GM12872 (cell line): ENCODE data around the gene JMJD8.

Experiments used
- TF ChIP-seq, protein P1 (sequence below): IDR thresholded peaks from 3 replicates; pipeline ENCODE4 v1.5.1; 2011; ENCODE audit warnings: low read depth, mild to moderate bottlenecking, low read length, moderate library complexity; ENCODE audit not compliant: insufficient read depth

Gene JMJD8

DNA sequence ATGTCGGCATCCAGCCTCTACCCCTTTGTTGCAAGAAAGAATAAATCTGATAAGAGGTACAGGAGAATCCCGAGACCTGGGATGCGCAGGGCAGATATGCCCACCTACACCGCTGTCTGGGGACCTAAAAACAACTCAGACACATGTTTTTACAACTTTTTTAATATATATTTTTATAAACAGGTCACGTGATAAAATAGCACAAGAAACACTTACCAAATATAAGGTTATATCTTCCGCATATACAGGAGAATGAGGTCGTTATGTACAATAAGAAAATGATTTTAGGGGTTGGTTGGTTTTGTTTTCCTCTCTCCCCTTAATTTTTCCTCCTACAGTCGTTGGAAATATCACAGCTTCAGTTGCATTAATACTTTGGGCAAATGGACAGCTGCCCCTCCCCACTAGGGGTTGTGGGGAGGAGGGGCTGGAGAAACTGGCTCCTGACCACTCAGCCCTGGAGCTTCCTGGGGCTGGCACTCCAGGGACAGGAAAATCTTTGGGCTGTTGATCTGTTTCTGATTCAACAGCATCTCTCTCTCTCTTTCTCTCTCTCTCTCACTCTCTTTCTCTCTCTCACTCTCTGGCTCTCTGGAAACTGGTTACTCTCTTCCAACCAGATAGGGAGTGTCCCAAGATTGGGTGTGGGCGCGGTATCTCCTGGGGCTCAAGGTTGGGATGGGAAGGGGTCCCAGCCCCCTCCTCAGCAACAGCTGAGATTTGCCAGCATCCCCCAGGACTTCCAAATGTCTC is 8.4 kb upstream of the JMJD8 start:
- TF ChIP-seq, protein P1, sequence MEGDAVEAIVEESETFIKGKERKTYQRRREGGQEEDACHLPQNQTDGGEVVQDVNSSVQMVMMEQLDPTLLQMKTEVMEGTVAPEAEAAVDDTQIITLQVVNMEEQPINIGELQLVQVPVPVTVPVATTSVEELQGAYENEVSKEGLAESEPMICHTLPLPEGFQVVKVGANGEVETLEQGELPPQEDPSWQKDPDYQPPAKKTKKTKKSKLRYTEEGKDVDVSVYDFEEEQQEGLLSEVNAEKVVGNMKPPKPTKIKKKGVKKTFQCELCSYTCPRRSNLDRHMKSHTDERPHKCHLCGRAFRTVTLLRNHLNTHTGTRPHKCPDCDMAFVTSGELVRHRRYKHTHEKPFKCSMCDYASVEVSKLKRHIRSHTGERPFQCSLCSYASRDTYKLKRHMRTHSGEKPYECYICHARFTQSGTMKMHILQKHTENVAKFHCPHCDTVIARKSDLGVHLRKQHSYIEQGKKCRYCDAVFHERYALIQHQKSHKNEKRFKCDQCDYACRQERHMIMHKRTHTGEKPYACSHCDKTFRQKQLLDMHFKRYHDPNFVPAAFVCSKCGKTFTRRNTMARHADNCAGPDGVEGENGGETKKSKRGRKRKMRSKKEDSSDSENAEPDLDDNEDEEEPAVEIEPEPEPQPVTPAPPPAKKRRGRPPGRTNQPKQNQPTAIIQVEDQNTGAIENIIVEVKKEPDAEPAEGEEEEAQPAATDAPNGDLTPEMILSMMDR, result no peak

DNA sequence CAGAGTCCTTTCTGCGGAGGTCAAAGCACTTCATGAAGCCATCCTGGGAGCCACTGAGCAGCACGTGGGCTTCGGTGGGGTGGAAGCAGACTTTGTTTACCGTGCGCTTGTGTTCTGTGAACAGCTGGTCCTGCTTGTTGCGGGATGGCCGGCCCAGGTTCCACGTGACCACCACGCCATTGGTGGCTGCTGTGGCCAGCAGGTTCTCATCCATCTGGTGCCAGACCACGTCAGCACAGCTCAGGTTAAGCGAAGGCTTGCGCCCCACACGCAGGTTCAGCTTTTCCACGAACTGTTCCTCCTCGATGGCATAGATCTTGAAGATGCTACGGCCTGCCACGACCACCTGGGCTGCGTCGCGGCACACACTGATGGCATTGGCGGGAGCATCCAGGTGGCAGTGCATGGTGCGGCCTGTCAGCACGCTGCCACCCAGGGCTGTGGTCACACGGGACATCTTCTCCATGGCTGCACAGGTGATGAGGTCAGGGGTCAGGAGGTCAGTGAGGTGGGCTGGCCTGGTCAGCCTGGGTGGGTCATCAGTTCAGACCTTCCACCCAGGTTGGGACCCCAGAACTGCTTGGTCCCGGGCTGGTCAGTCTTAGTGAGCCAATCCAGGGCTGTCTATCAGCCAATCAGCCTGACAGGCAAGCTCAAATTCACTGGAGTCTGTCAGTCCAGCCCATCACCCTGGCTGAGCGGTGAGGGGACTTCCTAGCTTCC is 5.2 kb upstream of the JMJD8 start:
- TF ChIP-seq, protein P1, result no peak

GRCh38 chr16:687499-687898 is 3.4 kb upstream of the JMJD8 start:
- TF ChIP-seq, protein P1, result no peak

DNA sequence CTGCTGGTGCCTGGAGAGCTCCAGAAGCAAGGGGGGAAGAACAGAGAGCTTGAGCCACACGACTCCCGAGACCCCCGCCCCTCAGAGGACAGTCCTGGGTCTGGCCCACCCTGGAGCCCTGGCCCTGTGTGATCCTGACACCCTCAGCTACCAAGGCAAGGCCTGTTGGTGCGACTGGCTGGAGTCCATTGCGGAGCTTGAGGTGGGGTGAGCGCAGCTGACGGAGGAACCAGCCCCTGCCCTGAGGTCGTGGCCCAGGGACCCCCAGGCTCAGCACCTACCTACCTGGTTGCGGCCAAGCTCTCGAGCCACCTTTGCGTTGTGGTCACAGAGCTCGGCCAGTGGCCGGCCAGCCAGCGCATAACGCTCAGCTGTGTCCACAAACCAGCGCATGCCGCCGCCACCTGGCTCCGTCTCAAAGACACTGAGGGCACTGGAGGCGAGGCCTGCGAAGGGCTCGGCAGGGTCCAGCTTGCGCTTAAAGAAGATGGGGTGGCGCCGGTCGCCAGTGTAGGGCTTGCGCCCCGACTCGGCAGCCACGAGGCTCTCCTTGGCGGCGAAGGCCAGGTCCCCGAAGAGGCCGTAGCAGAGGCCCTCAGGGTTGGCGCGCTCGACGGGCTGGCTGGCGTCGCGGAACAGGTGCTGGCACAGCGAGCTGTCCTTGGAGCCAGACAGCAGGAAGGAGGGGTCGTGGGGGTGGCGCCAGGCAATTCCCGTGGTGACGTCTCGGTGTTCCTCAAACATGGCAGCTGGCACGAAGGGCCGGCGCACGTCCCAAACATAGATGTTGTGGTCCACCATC is 2.5 kb upstream of the JMJD8 start:
- TF ChIP-seq, protein P1, result no peak

DNA sequence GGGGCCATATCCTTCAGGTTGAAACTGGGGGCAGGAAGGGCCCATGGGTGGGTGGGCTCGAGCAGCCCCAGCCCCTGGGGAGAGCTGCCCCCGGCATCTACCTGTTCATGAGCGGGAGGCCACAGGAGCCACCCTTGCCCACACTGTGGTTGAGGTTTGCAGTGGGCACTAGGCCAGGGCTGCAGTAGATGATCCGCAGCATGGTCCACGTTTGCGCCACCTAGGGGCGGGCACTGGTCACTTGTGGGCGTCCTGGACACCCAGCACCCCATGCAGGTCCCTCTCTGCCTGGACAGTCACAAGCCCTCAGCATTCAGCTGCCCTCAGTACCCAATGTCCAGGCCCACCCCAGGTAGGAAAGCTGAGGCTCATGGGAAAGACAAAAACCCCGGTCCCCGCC is 1.8 kb upstream of the JMJD8 start:
- TF ChIP-seq, protein P1, result peak; percentile 40; the same call in 2 of the 3 replicates

DNA sequence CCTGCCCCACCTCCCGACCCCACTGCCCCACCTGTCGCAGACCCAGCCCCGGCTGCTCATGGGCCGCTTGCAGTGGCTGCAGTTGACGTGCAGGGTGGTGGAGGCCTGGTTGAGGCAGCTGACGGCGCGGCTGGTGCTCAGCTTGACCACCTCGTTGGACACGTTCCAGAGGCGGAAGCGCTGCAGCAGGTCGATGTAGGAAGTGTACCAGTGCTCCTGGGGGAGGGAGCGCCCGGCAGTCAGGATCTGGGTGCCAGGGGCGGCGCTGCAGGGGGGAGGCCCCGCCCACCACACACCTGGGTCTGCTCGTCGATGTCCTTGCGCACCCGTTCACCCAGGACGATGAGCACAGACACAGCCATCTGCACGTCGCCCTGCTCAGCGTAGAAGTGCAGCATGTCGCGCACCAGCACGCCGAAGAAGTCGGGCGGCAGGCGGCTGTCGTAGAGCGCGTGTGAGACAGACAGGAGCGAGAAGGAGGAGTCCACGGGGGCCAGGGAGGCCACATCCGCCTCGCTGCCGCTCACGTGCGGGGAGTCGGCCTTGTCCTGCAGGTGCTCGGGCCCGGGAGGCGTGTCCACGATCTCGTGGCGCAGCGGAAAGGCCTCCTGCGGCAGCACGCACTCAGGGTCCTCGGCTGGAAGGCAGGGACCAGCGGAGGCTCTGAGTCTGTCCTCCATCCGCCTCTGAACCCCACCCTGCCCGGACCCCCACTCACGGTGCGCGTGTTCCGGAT is 995 bp upstream of the JMJD8 start:
- TF ChIP-seq, protein P1, result no peak
